ENCODE measurements around the gene OXGR1. TPM values are rescaled to one million over a fixed set of nuclear protein-coding genes. Genes with fewer than 3 reads are reported as not detected.

Gene OXGR1
- total RNA-seq, 1 donor from 2014 or later: not detected

- ATAC-seq (ENCODE audit: poor library complexity) (no peak), DNase-seq (no peak)
- intact Hi-C loops (cut with DNase I): no loop called here
Measured at GRCh38 chr13:97011446-97012131, 17.3 kb upstream of the OXGR1 start.

- intact Hi-C loops (cut with DNase I): no loop called here
- DNase-seq: no peak
- ATAC-seq (ENCODE audit: poor library complexity): no peak
Measured at GRCh38 chr13:97008643-97009042, 14.4 kb upstream of the OXGR1 start.

- intact Hi-C loops (cut with DNase I): no loop called here
- no peak for ATAC-seq (ENCODE audit: poor library complexity)
- no peak for DNase-seq
Measured at GRCh38 chr13:97005625-97006262, 11.5 kb upstream of the OXGR1 start.

GRCh38 chr13:97004886-97005285 is 10.6 kb upstream of the OXGR1 start:
- intact Hi-C loops (cut with DNase I): no loop called here
- no peak for DNase-seq
- ATAC-seq (ENCODE audit: poor library complexity): no peak

GRCh38 chr13:97004096-97004876 is 10.0 kb upstream of the OXGR1 start:
- no peak for ATAC-seq (ENCODE audit: poor library complexity)
- intact Hi-C loops (cut with DNase I): no loop called here
- no peak for DNase-seq

GRCh38 chr13:97003071-97003470 is 8.8 kb upstream of the OXGR1 start:
- ATAC-seq (ENCODE audit: poor library complexity): no peak
- no peak for DNase-seq
- intact Hi-C loops (cut with DNase I): no loop called here

GRCh38 chr13:97002581-97002980 is 8.3 kb upstream of the OXGR1 start:
- ATAC-seq (ENCODE audit: poor library complexity) (no peak), DNase-seq (no peak)
- intact Hi-C loops (cut with DNase I): no loop called here

- ATAC-seq (ENCODE audit: poor library complexity) (no peak), DNase-seq (no peak)
Measured at GRCh38 chr13:97001636-97002035, 7.4 kb upstream of the OXGR1 start.

GRCh38 chr13:97000295-97000925 is 6.1 kb upstream of the OXGR1 start:
- no peak for DNase-seq
- ATAC-seq (ENCODE audit: poor library complexity): no peak
- intact Hi-C loops (cut with DNase I): no loop called here

More at GRCh38 chr13:97001636-97002035, 7.4 kb upstream of the OXGR1 start:
- intact Hi-C loops (cut with DNase I): no loop called here

- intact Hi-C loops (cut with DNase I): no loop called here
- DNase-seq (no peak), ATAC-seq (ENCODE audit: poor library complexity) (no peak)
Measured at GRCh38 chr13:96999091-96999490, 4.8 kb upstream of the OXGR1 start.

GRCh38 chr13:96998051-96998450 is 3.8 kb upstream of the OXGR1 start:
- DNase-seq (no peak), ATAC-seq (ENCODE audit: poor library complexity) (no peak)
- intact Hi-C loops (cut with DNase I): no loop called here

- intact Hi-C loops (cut with DNase I): no loop called here
- ATAC-seq (ENCODE audit: poor library complexity) (no peak), DNase-seq (no peak)
Measured at GRCh38 chr13:96996886-96997285, 2.6 kb upstream of the OXGR1 start.

GRCh38 chr13:96996107-96996506 is 1.8 kb upstream of the OXGR1 start:
- DNase-seq: no peak
- intact Hi-C loops (cut with DNase I): no loop called here
- no peak for ATAC-seq (ENCODE audit: poor library complexity)

- ATAC-seq (ENCODE audit: poor library complexity) (no peak), DNase-seq (no peak)
- intact Hi-C loops (cut with DNase I): no loop called here
Measured at GRCh38 chr13:96994858-96995243, 575 bp upstream of the OXGR1 start.

GRCh38 chr13:96993634-96994016 is 651 bp downstream of the OXGR1 start:
- no peak for ATAC-seq (ENCODE audit: poor library complexity)
- intact Hi-C loops (cut with DNase I): no loop called here
- no peak for DNase-seq

- intact Hi-C loops (cut with DNase I): no loop called here
- DNase-seq: no peak
- no peak for ATAC-seq (ENCODE audit: poor library complexity)
Measured at GRCh38 chr13:96992633-96993032, 1.6 kb downstream of the OXGR1 start.

- no peak for DNase-seq
- ATAC-seq (ENCODE audit: poor library complexity): no peak
- intact Hi-C loops (cut with DNase I): no loop called here
Measured at GRCh38 chr13:96991072-96991471, 3.2 kb downstream of the OXGR1 start.

GRCh38 chr13:96988441-96988840 is 5.8 kb downstream of the OXGR1 start:
- no peak for ATAC-seq (ENCODE audit: poor library complexity)
- intact Hi-C loops (cut with DNase I): no loop called here

GRCh38 chr13:96984051-96984508 is 10.2 kb downstream of the OXGR1 start:
- intact Hi-C loops (cut with DNase I): no loop called here
- DNase-seq (no peak), ATAC-seq (ENCODE audit: poor library complexity) (peak; percentile 84)

More at GRCh38 chr13:96988441-96988840, 5.8 kb downstream of the OXGR1 start:
- no peak for DNase-seq
